Sigmoid colon (tissue), 4 donors: Measurements from ENCODE around the gene TENM4.

Source experiments
- EP300 ChIP-seq, 4 donors: sonication (generic); formaldehyde crosslinking; IDR thresholded peaks; one replicate each; pipeline ENCODE4 v1.6.1; 2017; ENCODE audit warnings: antibody characterized with exemption in 4 of 4
- POLR2A ChIP-seq, 2 donors: fragments of 450-650 bp; IDR thresholded peaks; one replicate each; pipeline ENCODE4 v1.6.1; 2016; ENCODE audit warnings: antibody characterized with exemption in 2 of 2, mild to moderate bottlenecking in 2 of 2, moderate library complexity in 2 of 2
- POLR2AphosphoS5 ChIP-seq, 4 donors: sonication (generic); formaldehyde crosslinking; IDR thresholded peaks; one replicate each; pipeline ENCODE4 v1.6.1; 2017; ENCODE audit warnings: antibody characterized with exemption in 4 of 4
- TF ChIP-seq, protein P1 (sequence below), 4 experiments: fragments of 450-650 bp in 3 of 4; fragments of 200-600 bp in 1 of 4; IDR thresholded peaks; one replicate each; pipeline ENCODE4 v1.5.1; 2016 to 2019; ENCODE audit warnings: antibody characterized with exemption in 4 of 4, mild to moderate bottlenecking in 3 of 4, moderate library complexity in 2 of 4

- TF ChIP-seq POLR2AphosphoS5 (IDR thresholded peaks at IDR 0.05) = no peak
- TF ChIP-seq, protein P1, sequence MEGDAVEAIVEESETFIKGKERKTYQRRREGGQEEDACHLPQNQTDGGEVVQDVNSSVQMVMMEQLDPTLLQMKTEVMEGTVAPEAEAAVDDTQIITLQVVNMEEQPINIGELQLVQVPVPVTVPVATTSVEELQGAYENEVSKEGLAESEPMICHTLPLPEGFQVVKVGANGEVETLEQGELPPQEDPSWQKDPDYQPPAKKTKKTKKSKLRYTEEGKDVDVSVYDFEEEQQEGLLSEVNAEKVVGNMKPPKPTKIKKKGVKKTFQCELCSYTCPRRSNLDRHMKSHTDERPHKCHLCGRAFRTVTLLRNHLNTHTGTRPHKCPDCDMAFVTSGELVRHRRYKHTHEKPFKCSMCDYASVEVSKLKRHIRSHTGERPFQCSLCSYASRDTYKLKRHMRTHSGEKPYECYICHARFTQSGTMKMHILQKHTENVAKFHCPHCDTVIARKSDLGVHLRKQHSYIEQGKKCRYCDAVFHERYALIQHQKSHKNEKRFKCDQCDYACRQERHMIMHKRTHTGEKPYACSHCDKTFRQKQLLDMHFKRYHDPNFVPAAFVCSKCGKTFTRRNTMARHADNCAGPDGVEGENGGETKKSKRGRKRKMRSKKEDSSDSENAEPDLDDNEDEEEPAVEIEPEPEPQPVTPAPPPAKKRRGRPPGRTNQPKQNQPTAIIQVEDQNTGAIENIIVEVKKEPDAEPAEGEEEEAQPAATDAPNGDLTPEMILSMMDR (IDR thresholded peaks at IDR 0.05) = no peak
- TF ChIP-seq POLR2A (IDR thresholded peaks at IDR 0.05) = no peak
- TF ChIP-seq EP300 (IDR thresholded peaks at IDR 0.05) = no peak
Measured at GRCh38 chr11:79377406-79377805, 63.4 kb downstream of the TENM4 start.
